Measurements from ENCODE around the gene HOXB3. TPM values are rescaled to one million over a fixed set of nuclear protein-coding genes. Genes with fewer than 3 reads are reported as not detected.

The HOXB3 gene
- total and polyA plus RNA-seq, 2 of the 13 experiments (the other 11 are each of a cell fraction or from before 2014, with no cell fraction given) = not detected

DNA sequence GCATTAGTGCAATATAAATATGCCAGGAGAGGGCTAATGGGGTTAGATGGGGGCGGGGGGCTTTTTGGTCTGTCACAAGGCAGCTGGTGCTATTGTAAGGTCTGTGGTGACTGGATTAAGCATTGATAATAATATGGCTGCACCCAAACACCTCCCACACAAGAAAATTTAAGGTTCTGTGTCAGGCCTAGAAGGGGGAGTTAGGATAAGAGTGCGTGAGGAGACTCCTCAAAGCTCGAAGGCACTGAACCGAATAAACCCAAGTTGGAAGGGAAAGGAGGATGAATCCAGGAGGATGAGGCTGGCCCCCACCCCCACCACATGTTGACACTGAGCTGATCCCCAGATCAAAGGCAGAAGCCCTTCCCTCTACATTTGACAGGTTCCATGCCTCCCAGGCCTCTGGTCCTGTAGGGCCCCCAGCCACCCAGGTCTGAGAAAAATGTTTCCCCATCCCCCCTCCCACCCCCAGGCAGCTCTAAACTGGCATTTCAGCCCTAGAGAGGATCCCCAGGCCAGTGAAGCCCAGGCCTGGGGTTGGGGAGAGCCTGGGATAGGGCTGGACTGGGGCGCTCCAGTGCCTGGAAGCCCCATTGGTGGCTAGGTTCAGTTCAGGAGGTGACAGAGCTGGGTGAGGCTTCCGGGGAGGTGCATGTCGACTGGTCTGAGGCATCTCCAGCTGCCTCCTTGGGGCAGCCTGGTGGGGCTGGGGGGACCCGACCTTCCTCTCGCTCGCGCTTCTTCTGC, 60.9 kb downstream of the HOXB3 start:
- TF ChIP-seq KLF16 (CRISPR knock-in tag; IDR thresholded peaks at IDR 0.05) (no peak), PRMT3 (CRISPR knock-in tag; IDR thresholded peaks at IDR 0.05; ENCODE audit: borderline replicate concordance, low read depth) (no peak), PCBP2 (optimal IDR thresholded peaks at IDR 0.05; ENCODE audit: low read depth, low read length, poor library complexity, severe bottlenecking) (no peak), ZNF24 (IDR thresholded peaks at IDR 0.05) (no peak), LCORL (IDR thresholded peaks at IDR 0.05) (no peak), LCORL (CRISPR knock-in tag; IDR thresholded peaks at IDR 0.05) (no peak), CC2D1A (CRISPR knock-in tag; IDR thresholded peaks at IDR 0.05) (no peak), NCOA5 (CRISPR knock-in tag; IDR thresholded peaks at IDR 0.05) (no peak), TRIM22 (IDR thresholded peaks at IDR 0.05) (no peak), ZIK1 (CRISPR knock-in tag; IDR thresholded peaks at IDR 0.05; ENCODE audit: borderline replicate concordance, low read depth) (no peak), ZNF263 (CRISPR knock-in tag; IDR thresholded peaks at IDR 0.05) (no peak), RXRB (CRISPR knock-in tag; IDR thresholded peaks at IDR 0.05; ENCODE audit: borderline replicate concordance) (no peak), MTF1 (CRISPR knock-in tag; IDR thresholded peaks at IDR 0.05) (no peak), ZFP62 (CRISPR knock-in tag; IDR thresholded peaks at IDR 0.05) (no peak), GABPA (IDR thresholded peaks at IDR 0.05; ENCODE audit: low read depth, low read length) (no peak), GABPA (CRISPR knock-in tag; IDR thresholded peaks at IDR 0.05; ENCODE audit: low read depth) (no peak)
- TF ChIP-seq, protein P1, sequence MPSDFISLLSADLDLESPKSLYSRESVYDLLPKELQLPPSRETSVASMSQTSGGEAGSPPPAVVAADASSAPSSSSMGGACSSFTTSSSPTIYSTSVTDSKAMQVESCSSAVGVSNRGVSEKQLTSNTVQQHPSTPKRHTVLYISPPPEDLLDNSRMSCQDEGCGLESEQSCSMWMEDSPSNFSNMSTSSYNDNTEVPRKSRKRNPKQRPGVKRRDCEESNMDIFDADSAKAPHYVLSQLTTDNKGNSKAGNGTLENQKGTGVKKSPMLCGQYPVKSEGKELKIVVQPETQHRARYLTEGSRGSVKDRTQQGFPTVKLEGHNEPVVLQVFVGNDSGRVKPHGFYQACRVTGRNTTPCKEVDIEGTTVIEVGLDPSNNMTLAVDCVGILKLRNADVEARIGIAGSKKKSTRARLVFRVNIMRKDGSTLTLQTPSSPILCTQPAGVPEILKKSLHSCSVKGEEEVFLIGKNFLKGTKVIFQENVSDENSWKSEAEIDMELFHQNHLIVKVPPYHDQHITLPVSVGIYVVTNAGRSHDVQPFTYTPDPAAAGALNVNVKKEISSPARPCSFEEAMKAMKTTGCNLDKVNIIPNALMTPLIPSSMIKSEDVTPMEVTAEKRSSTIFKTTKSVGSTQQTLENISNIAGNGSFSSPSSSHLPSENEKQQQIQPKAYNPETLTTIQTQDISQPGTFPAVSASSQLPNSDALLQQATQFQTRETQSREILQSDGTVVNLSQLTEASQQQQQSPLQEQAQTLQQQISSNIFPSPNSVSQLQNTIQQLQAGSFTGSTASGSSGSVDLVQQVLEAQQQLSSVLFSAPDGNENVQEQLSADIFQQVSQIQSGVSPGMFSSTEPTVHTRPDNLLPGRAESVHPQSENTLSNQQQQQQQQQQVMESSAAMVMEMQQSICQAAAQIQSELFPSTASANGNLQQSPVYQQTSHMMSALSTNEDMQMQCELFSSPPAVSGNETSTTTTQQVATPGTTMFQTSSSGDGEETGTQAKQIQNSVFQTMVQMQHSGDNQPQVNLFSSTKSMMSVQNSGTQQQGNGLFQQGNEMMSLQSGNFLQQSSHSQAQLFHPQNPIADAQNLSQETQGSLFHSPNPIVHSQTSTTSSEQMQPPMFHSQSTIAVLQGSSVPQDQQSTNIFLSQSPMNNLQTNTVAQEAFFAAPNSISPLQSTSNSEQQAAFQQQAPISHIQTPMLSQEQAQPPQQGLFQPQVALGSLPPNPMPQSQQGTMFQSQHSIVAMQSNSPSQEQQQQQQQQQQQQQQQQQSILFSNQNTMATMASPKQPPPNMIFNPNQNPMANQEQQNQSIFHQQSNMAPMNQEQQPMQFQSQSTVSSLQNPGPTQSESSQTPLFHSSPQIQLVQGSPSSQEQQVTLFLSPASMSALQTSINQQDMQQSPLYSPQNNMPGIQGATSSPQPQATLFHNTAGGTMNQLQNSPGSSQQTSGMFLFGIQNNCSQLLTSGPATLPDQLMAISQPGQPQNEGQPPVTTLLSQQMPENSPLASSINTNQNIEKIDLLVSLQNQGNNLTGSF (CRISPR knock-in tag; IDR thresholded peaks at IDR 0.05) = no peak
- TF ChIP-seq, protein P2, sequence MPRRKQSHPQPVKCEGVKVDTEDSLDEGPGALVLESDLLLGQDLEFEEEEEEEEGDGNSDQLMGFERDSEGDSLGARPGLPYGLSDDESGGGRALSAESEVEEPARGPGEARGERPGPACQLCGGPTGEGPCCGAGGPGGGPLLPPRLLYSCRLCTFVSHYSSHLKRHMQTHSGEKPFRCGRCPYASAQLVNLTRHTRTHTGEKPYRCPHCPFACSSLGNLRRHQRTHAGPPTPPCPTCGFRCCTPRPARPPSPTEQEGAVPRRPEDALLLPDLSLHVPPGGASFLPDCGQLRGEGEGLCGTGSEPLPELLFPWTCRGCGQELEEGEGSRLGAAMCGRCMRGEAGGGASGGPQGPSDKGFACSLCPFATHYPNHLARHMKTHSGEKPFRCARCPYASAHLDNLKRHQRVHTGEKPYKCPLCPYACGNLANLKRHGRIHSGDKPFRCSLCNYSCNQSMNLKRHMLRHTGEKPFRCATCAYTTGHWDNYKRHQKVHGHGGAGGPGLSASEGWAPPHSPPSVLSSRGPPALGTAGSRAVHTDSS (CRISPR knock-in tag; conservative IDR thresholded peaks at IDR 0.05) = no peak
- intact Hi-C loops (cut with micrococcal nuclease; ENCODE audit: unreplicated experiment) (no loop called here), in situ Hi-C loops (cut with HindIII; ENCODE audit: extremely low pct_ligation_motif_present, low pct_unique_long_range_greater_than_20kb) (no loop called here)
- WGBS (ENCODE audit: low lambda C conversion rate) = 55% methylated on average over 11 of the region's 11 CpGs
- no peak for DNase-seq (ENCODE audit: low spot score)
- H3K36me3 ChIP-seq (replicated peaks in 1 of 2; ENCODE audit: control insufficient read depth in 1 of 2, insufficient read depth in 2 of 2, low read length in 2 of 2) = no peaks in the 10 kb centered on the region
- no peak overlapping the region for H3K9ac ChIP-seq (ENCODE audit: insufficient read depth, low read depth, low read length)
- no peak; the same call in 2 of the 3 replicates for ATAC-seq
- H3K9me3 ChIP-seq (ENCODE audit: low read length) = no peaks in the 10 kb centered on the region
- no peaks in the 10 kb centered on the region for H3K4me1 ChIP-seq (ENCODE audit: insufficient read depth, low read length)
- H3K79me2 ChIP-seq (ENCODE audit: insufficient read depth, low read length) = no peaks in the 10 kb centered on the region
- FAIRE-seq = no peak
- H3K27ac ChIP-seq (ENCODE audit: extremely low read length, insufficient read depth, low read length) = no peak overlapping the region
- H2AFZ ChIP-seq (ENCODE audit: low read length) = no peak overlapping the region
- peaks cover 6 to 74% of the 10 kb centered on the region in 2 experiments for H3K27me3 ChIP-seq (ENCODE audit: control insufficient read depth in 1 of 2, insufficient read depth in 2 of 2, low read length in 2 of 2)
- ChIA-PET POLR2A (no interaction called here), CTCF (ENCODE audit: low intra/inter-chr PET ratio, low total read pairs) (no interaction called here)
- no peaks in the 10 kb centered on the region for H4K20me1 ChIP-seq (ENCODE audit: insufficient read depth, low read length)
- BruUV-seq (replicated peaks) = no TSS peak
- H3K4me2 ChIP-seq (ENCODE audit: low read depth, low read length) = no peak overlapping the region
- H3K4me3 ChIP-seq (replicated peaks in 1 of 3; ENCODE audit: insufficient read depth in 1 of 3, low read depth in 2 of 3, low read length in 3 of 3) = no peak overlapping the region
